Nephron progenitor cell (in vitro differentiated cells): ENCODE data around the gene PKMYT1.

ENCODE experiments used
- DNase-seq: peaks from one replicate; pipeline ENCODE4 v3.0.0; 2021
- H3K27ac Mint-ChIP-seq: 2 replicates; pipeline ENCODE4 v1.8.0; 2021; ENCODE audit warnings: mild to moderate bottlenecking, moderate library complexity, mixed read lengths
- H3K27me3 Mint-ChIP-seq: 2 replicates; pipeline ENCODE4 v1.8.0; 2021; ENCODE audit warnings: mild to moderate bottlenecking, low read depth, mixed read lengths; ENCODE audit not compliant: poor library complexity
- H3K36me3 Mint-ChIP-seq: 2 replicates; pipeline ENCODE4 v1.8.0; 2021; ENCODE audit warnings: low read depth, mixed read lengths
- H3K4me1 Mint-ChIP-seq: 2 replicates; pipeline ENCODE4 v1.8.0; 2021; ENCODE audit warnings: mixed read lengths
- H3K4me3 Mint-ChIP-seq: 2 replicates; pipeline ENCODE4 v1.8.0; 2021; ENCODE audit warnings: mild to moderate bottlenecking, moderate library complexity, mixed read lengths
- H3K9me3 Mint-ChIP-seq: 2 replicates; pipeline ENCODE4 v1.8.0; 2021; ENCODE audit warnings: mild to moderate bottlenecking, moderate library complexity, mixed read lengths
- TF ChIP-seq, protein P1 (sequence below): fragments of 200-600 bp; sonication (generic); IDR thresholded peaks from 2 replicates; pipeline ENCODE4 v1.5.0; 2021; ENCODE audit warnings: antibody characterized with exemption

Gene PKMYT1

DNA sequence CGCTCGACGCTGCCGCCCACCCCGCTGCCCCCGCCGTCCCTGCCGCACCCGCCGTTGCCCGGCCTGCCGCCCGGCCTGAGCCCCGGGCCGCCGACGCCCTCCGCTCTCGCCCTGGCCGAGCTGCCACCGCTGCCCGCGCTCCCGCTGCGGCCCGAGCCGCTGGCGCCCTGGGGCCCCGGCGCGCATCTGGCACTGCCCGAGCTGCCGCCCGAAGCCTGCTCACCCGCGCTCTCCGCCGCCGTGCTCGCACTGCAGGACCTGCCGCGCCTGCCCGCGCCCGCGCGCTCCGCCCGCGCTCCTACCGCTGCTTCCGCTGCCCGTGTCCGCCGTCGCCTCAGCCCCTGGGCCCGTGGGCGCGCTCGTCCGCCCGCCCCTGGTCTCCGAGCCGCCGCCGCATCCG is 24.1 kb upstream of the PKMYT1 start:
- no peaks in the 10 kb centered on the region for H3K9me3 Mint-ChIP-seq
- no peak overlapping the region for H3K27ac Mint-ChIP-seq
- no peak overlapping the region for H3K4me3 Mint-ChIP-seq
- TF ChIP-seq, protein P1, sequence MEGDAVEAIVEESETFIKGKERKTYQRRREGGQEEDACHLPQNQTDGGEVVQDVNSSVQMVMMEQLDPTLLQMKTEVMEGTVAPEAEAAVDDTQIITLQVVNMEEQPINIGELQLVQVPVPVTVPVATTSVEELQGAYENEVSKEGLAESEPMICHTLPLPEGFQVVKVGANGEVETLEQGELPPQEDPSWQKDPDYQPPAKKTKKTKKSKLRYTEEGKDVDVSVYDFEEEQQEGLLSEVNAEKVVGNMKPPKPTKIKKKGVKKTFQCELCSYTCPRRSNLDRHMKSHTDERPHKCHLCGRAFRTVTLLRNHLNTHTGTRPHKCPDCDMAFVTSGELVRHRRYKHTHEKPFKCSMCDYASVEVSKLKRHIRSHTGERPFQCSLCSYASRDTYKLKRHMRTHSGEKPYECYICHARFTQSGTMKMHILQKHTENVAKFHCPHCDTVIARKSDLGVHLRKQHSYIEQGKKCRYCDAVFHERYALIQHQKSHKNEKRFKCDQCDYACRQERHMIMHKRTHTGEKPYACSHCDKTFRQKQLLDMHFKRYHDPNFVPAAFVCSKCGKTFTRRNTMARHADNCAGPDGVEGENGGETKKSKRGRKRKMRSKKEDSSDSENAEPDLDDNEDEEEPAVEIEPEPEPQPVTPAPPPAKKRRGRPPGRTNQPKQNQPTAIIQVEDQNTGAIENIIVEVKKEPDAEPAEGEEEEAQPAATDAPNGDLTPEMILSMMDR = no peak
- no peaks in the 10 kb centered on the region for H3K36me3 Mint-ChIP-seq
- H3K4me1 Mint-ChIP-seq = peaks cover 30% of the 10 kb centered on the region
- peak; percentile 38 for DNase-seq
- peaks cover 60% of the 10 kb centered on the region for H3K27me3 Mint-ChIP-seq

DNA sequence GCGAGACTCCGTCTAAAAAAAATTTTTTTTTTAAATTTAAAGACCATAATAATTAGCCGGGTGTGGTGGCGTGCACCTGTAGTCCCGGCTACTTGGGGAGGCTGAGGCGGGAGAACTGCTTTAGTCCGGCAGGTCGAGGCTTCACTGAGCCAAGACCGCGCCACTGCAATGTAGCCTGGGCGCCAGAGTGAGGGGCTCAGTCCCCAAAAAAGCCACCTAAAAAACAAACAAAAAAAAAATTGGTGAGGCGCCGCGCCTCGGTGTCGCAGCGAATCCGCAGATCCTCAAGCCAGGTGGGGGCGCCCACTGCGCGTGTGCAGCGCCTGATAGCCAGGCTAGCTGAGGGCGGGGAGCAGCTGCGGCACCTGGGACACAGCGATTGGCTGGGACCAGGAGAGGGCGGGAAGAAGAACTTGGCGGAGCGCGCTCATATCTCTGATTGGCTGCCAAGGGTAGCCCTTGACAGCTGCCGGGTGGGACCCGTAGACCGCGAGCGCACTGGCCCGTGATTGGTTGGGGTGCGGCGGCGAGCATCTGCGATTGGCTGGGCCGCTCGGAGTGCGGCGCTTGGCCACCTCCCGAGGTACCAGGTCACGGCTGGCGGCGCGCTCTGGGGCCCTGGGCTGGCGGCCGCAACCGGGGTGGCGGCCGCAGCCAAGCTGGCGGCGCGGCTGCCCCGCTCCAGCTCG is 23.5 kb upstream of the PKMYT1 start:
- peak; percentile 96 for DNase-seq
- H3K9me3 Mint-ChIP-seq = no peaks in the 10 kb centered on the region
- H3K4me1 Mint-ChIP-seq = peaks cover 24% of the 10 kb centered on the region
- no peak overlapping the region for H3K27ac Mint-ChIP-seq
- TF ChIP-seq, protein P1 = no peak
- no peaks in the 10 kb centered on the region for H3K36me3 Mint-ChIP-seq
- H3K27me3 Mint-ChIP-seq = peaks cover 65% of the 10 kb centered on the region
- peak overlapping the region; percentile 64 for H3K4me3 Mint-ChIP-seq

DNA sequence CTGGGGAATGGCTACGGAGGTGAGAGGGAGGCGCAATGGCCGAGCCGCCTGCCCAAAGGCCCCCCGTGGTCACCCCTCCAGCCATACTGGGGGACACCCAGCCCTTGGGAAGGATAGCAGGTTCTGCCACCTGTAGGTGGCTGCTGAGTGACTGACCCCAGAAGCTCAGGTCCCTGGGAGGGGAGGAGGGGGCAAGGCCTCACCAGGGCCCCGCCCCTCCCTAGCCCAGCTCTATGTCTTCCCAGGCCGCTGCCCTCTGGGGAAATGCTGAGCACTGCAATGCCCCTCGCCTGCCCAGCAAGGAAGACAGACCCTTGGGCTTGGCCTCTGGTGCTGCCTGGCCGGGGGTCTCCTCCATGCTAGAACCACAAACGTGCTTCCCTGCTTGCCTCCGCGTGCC is 21.1 kb upstream of the PKMYT1 start:
- H3K9me3 Mint-ChIP-seq = no peaks in the 10 kb centered on the region
- TF ChIP-seq, protein P1 = no peak
- no peak overlapping the region for H3K4me3 Mint-ChIP-seq
- H3K36me3 Mint-ChIP-seq = no peaks in the 10 kb centered on the region
- H3K27me3 Mint-ChIP-seq = peaks cover 51% of the 10 kb centered on the region
- DNase-seq = no peak
- peaks cover under 1% of the 10 kb centered on the region for H3K4me1 Mint-ChIP-seq
- H3K27ac Mint-ChIP-seq = no peak overlapping the region

DNA sequence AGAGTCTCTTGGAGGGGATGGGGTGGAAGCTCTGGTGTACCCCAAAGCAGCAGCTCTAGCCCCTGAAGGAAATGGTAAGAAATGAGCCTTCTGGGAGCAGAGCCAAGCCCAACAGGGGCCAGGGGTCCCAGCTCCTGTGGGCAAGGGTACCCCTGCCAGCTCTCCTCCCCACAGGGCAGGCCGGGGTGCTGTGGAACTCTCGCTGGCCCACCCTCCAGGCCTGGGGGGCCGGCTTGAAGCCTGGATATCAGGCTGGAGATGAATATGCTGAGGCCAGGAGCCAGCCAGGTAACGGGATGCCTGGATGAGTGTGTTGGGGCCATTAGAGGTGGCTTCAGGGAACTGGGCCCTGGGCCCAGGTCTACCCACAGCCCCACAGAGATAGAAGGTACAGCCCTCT is 20.3 kb upstream of the PKMYT1 start:
- no peak for DNase-seq
- H3K4me1 Mint-ChIP-seq = no peaks in the 10 kb centered on the region
- TF ChIP-seq, protein P1 = no peak
- H3K4me3 Mint-ChIP-seq = no peak overlapping the region
- H3K27ac Mint-ChIP-seq = no peak overlapping the region
- no peaks in the 10 kb centered on the region for H3K9me3 Mint-ChIP-seq
- H3K36me3 Mint-ChIP-seq = no peaks in the 10 kb centered on the region
- peaks cover 43% of the 10 kb centered on the region for H3K27me3 Mint-ChIP-seq

DNA sequence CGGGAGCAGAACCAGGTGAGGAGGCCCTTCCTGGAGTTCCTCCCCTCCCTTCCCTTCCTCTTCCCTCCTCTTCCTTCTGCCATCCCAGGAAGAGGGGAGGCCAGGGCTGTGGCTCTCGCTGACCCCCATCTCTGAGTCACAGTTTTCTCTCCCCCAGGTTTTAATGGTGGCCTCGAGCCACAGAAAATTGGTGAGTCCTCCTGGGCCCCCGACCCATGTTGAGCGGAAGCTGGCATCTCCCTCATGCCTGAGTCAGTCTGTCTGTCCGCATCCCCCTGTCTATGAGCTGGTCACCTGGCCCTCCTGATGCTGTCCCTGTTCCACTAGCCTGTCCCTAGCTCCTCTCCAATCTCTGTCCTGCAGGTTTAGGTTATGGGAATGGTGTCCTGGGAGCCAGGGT is 19.7 kb upstream of the PKMYT1 start:
- no peak for DNase-seq
- Mint-ChIP-seq H3K36me3 (no peaks in the 10 kb centered on the region), H3K4me1 (no peaks in the 10 kb centered on the region), H3K27me3 (peaks cover 37% of the 10 kb centered on the region), H3K9me3 (no peaks in the 10 kb centered on the region), H3K27ac (no peak overlapping the region), H3K4me3 (no peak overlapping the region)
- TF ChIP-seq, protein P1 = no peak

DNA sequence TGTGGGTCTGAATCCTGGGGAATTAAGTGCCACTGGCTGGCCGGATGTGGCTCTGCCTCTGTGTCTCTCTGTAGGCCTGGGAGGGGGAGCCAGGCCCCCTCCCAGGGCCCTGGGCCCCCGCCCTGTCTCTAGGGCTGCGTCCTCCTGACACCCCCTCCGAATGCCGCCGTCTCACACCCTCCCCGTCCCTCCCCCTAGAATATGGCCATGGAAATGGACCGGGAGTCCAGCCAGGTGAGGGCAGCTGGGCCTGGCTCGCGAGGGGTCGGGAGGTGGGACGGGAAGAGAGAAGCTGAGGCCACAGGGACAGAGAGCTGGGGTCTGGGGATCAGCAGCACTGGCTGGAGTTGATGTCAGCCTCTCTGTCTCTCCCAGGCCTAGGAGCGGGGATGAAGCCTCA is 16.1 kb upstream of the PKMYT1 start:
- Mint-ChIP-seq H3K36me3 (no peaks in the 10 kb centered on the region), H3K4me3 (no peak overlapping the region), H3K9me3 (no peaks in the 10 kb centered on the region), H3K27ac (no peak overlapping the region), H3K27me3 (peaks cover 19% of the 10 kb centered on the region), H3K4me1 (no peaks in the 10 kb centered on the region)
- no peak for DNase-seq
- TF ChIP-seq, protein P1 = no peak
